Coronary artery (tissue), 2 donors: Measurements from ENCODE around the gene CARMIL1.

Source experiments
- DNase-seq: peaks from one replicate; pipeline ENCODE4 v3.0.0-alpha.2; 2017; ENCODE audit warnings: low spot score
- H3K27ac ChIP-seq, 2 donors: fragments of 200-600 bp; sonication (generic); one replicate each; pipeline ENCODE4 v1.5.1; 2016 to 2019
- H3K4me3 ChIP-seq: fragments of 200-600 bp; sonication (generic); 2 replicates; pipeline ENCODE4 v1.5.1; 2016; ENCODE audit warnings: mild to moderate bottlenecking, moderate library complexity
- CTCF ChIP-seq: fragments of 200-600 bp; sonication (generic); IDR thresholded peaks from one replicate; pipeline ENCODE4 v1.5.1; 2019; ENCODE audit warnings: antibody characterized with exemption

Gene CARMIL1

GRCh38 chr6:25492951-25493350 lies 213.8 kb downstream of the CARMIL1 start:
- Histone ChIP-seq H3K4me3 (no peak overlapping the region), H3K27ac (no peak overlapping the region)
- no peak for TF ChIP-seq CTCF
- no peak for DNase-seq

- TF ChIP-seq CTCF, result no peak
- DNase-seq, result no peak
- no peak overlapping the region for H3K4me3 ChIP-seq
- H3K27ac ChIP-seq, result no peak overlapping the region
Measured at GRCh38 chr6:25494469-25494868, 215.3 kb downstream of the CARMIL1 start.

GRCh38 chr6:25497383-25498040 lies 218.3 kb downstream of the CARMIL1 start:
- DNase-seq, result no peak
- Histone ChIP-seq H3K4me3 (no peak overlapping the region), H3K27ac (no peak overlapping the region)
- TF ChIP-seq CTCF, result no peak

- no peak overlapping the region for H3K27ac ChIP-seq
- no peak for TF ChIP-seq CTCF
- no peak overlapping the region for H3K4me3 ChIP-seq
- DNase-seq, result no peak
Measured at GRCh38 chr6:25498505-25498904, 219.3 kb downstream of the CARMIL1 start.

- H3K4me3 ChIP-seq, result no peak overlapping the region
- TF ChIP-seq CTCF, result no peak
- no peak overlapping the region for H3K27ac ChIP-seq
- no peak for DNase-seq
Measured at GRCh38 chr6:25499615-25500235, 220.6 kb downstream of the CARMIL1 start.

GRCh38 chr6:25503686-25504085 lies 224.5 kb downstream of the CARMIL1 start:
- DNase-seq, result no peak
- Histone ChIP-seq H3K27ac (no peak overlapping the region), H3K4me3 (no peak overlapping the region)
- no peak for TF ChIP-seq CTCF

- Histone ChIP-seq H3K27ac (no peak overlapping the region), H3K4me3 (no peak overlapping the region)
- TF ChIP-seq CTCF, result no peak
- DNase-seq, result no peak
Measured at GRCh38 chr6:25504661-25505060, 225.5 kb downstream of the CARMIL1 start.
